Cardiac fibroblast (primary cell): Measurements from ENCODE around the gene SCGB1C1.
A peak's percentile ranks its signal among the peaks of the same experiment; 100 is the strongest.

Experiments used
- DNase-seq, 2 donors: peaks; one replicate each; pipeline versions ENCODE4 v3.0.0 to v3.0.0-alpha.2; 2010; ENCODE audit warnings: low read depth in 2 of 2
- H3K4me3 ChIP-seq, 2 donors: replicated peaks in 1 of 2; 1 replicate in 1 of 2; 2 replicates in 1 of 2; pipeline ENCODE4 v1.5.1; 2011; ENCODE audit warnings: low read depth in 2 of 2, low read length in 2 of 2, mild to moderate bottlenecking in 2 of 2, moderate library complexity in 1 of 2
- CTCF ChIP-seq: IDR thresholded peaks from one replicate; pipeline ENCODE4 v1.5.1; 2011; ENCODE audit warnings: low read depth, mild to moderate bottlenecking, low read length, inconsistent platforms

The SCGB1C1 gene

DNA sequence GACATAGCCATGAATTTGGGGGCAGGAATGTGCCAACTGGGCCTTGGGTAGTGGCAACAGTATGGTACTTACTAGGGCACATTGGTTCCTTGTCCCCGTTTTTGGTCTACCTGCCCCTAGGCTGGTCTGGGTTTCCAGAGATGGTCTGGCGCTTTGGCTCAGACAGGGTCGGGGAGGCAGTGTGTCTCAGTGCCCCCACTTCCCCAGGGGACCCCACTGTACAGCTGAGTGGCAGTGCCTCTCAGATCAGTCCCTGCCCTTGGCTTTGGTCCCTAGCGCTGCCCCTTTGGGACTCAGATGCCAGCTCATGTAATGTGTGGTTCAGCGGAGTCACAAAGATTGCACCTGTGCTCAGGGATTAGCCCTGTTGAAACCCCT, 17.9 kb downstream of the SCGB1C1 start:
- DNase-seq: no peak
- H3K4me3 ChIP-seq: no peak overlapping the region
- TF ChIP-seq CTCF: no peak

DNA sequence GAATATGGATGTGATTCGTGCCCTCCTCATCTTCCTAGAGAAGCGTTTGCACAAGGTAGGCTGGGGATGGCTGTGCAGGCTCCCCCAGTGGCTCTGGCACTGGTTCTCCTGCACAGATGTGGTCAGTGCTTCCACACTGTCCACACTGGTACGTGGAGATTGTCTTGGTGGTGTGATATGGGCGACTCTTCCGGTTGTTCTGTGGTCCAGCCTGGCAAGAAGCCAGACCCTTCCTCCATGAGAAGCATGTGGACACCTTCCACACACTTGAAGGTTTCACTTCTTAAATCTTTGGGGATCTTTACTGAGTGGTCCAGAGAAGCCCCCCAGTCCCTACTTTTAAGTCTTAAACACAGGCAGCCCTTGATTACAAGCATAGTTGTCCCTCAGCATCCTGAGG, 18.4 kb downstream of the SCGB1C1 start:
- TF ChIP-seq CTCF: no peak
- H3K4me3 ChIP-seq: no peak overlapping the region
- DNase-seq: no peak

DNA sequence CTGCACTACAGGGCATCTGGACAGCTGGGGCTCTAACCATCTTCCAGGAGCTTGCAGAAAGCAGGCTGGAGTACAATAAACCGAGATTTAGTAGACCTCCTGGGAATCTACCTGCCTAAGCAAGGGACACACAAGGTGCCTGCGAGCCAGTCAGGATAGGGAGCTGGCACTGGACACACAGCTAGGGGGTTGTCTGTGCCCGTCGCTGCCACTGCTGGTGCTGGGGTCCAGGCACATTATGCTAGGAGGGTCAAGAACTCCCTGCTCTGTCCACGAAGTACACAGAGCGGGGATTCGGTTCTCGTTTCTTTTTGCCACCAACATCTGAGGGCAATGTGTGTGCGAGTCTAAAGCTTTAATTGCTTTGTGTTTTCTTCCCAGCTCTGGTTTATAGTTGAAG, 18.9 kb downstream of the SCGB1C1 start:
- no peak for DNase-seq
- H3K4me3 ChIP-seq: no peak overlapping the region
- no peak for TF ChIP-seq CTCF

DNA sequence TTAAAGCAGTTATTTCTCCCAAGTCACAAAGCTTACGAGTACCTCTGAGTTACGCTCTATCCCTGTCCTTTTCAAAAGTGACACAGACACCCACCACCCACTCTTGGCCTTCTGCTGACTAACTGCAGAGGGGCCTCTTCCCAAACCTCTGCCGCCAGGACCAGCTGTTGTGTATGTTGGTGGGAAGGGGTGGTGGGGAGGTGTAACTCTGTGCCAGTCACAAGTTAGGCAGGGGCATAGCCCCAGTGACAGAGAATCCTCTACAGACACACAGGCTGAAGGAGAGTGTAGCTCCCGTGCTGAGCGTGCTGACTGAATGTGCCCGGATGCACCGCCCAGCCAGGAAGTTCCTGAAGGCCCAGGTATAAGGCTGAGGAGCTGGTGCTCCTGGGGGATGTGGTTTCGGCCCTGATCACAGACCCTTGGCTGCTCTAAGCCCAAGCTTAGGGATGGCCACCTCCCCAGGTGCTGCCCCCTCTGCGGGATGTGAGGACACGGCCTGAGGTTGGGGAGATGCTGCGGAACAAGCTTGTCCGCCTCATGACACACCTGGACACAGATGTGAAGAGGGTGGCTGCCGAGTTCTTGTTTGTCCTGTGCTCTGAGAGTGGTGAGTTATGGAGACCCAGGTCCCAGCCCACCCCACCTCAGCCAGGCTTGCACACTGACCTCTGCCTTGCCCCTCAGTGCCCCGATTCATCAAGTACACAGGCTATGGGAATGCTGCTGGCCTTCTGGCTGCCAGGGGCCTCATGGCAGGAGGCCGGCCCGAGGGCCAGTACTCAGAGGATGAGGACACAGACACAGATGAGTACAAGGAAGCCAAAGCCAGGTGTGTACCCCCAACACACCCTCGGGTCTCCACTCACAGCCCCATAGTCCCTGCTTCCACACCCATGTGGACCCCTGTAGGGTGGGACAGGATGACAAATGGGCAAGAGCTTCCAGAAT, 19.5 kb downstream of the SCGB1C1 start:
- no peak for DNase-seq
- TF ChIP-seq CTCF: no peak
- no peak overlapping the region for H3K4me3 ChIP-seq

DNA sequence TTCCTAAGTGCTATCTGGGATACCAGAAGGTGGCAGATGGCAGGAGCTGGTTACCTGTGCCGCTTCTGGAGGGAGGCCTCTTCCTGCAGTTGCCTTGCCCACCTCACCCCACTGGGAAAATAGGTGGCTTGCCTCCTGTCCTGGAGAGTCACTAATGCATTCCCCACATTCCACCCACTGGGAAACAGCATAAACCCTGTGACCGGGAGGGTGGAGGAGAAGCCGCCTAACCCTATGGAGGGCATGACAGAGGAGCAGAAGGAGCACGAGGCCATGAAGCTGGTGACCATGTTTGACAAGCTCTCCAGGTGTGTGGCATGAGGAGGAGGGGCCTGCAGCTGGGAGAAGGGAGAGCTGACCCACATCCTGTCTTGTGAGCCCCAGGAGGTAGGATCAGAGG, 20.2 kb downstream of the SCGB1C1 start:
- DNase-seq: no peak
- no peak for TF ChIP-seq CTCF
- H3K4me3 ChIP-seq: no peak overlapping the region

DNA sequence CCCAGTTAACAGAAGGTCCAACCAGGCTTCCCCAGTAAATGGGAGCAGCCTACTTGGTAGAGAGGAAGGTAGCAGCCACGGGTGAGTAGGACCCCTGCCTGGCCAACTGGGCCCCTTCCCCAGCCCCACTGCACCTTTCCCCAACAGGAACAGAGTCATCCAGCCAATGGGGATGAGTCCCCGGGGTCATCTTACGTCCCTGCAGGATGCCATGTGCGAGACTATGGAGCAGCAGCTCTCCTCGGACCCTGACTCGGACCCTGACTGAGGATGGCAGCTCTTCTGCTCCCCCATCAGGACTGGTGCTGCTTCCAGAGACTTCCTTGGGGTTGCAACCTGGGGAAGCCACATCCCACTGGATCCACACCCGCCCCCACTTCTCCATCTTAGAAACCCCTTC, 21.2 kb downstream of the SCGB1C1 start:
- H3K4me3 ChIP-seq: no peak overlapping the region
- DNase-seq: no peak
- TF ChIP-seq CTCF: no peak

DNA sequence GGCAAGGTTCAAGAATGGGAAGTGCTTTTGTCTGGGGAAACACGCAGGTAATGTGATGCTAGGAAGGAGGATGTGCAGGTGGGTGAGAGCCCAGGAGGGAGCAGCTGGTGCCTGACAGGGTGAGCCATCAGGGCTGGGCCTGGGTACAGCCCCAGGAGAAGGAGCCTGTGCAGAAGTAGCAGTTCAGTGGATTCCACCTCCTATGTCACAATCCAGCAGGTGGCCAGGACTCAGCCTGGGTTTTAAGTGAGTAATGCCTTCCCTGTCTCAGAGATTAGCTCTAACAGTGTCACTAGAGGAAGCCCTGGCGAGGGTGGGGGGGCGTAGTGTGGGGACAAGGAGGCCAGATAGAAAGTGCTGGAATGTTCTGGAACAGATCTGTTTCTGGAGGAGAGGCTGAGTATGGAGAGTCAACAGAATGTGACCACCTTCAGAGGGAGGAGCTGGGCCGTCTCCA, 22.7 kb downstream of the SCGB1C1 start:
- TF ChIP-seq CTCF: no peak
- DNase-seq: peak in 1 of 2 donors; percentile 22
- no peak overlapping the region for H3K4me3 ChIP-seq
